Spleen (tissue), 7 donors: ENCODE data around the gene KCNMB2.

Experiments
- CTCF ChIP-seq, 11 experiments: fragments of 200-600 bp in 7 of 11; fragments of 450-650 bp in 4 of 11; sonication (generic) in 4 of 11; IDR thresholded peaks in 8 of 11; conservative IDR thresholded peaks in 3 of 11; 1 replicate in 7 of 11; 2 replicates in 4 of 11; pipeline versions ENCODE4 v1.4.0 to v1.8.0; 2016 to 2021; ENCODE audit warnings: antibody characterized with exemption in 11 of 11, inconsistent platforms in 4 of 11, mild to moderate bottlenecking in 1 of 11
- POLR2A ChIP-seq, 3 donors: fragments of 450-650 bp; IDR thresholded peaks; one replicate each; pipeline ENCODE4 v1.5.1; 2017; ENCODE audit warnings: antibody characterized with exemption in 3 of 3, mild to moderate bottlenecking in 1 of 3
- POLR2AphosphoS5 ChIP-seq, 3 donors: sonication (generic); formaldehyde crosslinking; IDR thresholded peaks; one replicate each; pipeline ENCODE4 v1.5.1; 2017; ENCODE audit warnings: antibody characterized with exemption in 3 of 3
- donor health status: DM: no; HTN: no; CAD: no; lungs with moderate emphysema.
- donor health status: DM: no; HTN: no; CAD: no.
- donor health status: DM: no; HTN: no; CAD: no.

- TF ChIP-seq CTCF (IDR thresholded peaks at IDR 0.05 in 8 of 11, conservative IDR thresholded peaks at IDR 0.05 in 3 of 11): no peak
- TF ChIP-seq POLR2A (IDR thresholded peaks at IDR 0.05): no peak
- TF ChIP-seq POLR2AphosphoS5 (IDR thresholded peaks at IDR 0.05): no peak
These were observed 33.6 kb downstream of the KCNMB2 start for GRCh38 chr3:178569826-178570225.
